ENCODE measurements around the gene PRR11. TPM values are rescaled to one million over a fixed set of nuclear protein-coding genes. Genes with fewer than 3 reads are reported as not detected.

Gene PRR11
- total and polyA plus RNA-seq, 2 of the 8 experiments (the other 6 are each of a cell fraction or from before 2014, with no cell fraction given) = 32.7 to 83.0 TPM

GRCh38 chr17:59110973-59111372 is 44.6 kb upstream of the PRR11 start:
- CTCF ChIA-PET (ENCODE audit: partially characterized antibody) = no interaction called here
- TF ChIP-seq USF2 (IDR thresholded peaks at IDR 0.05; ENCODE audit: low read length) (no peak), SIN3A (conservative IDR thresholded peaks at IDR 0.05 in 1 of 2, IDR thresholded peaks at IDR 0.05 in 1 of 2; ENCODE audit: low read depth in 1 of 2, low read length in 2 of 2) (no peak), NANOG (IDR thresholded peaks at IDR 0.05; ENCODE audit: insufficient read depth, low read depth, low read length, poor library complexity, severe bottlenecking) (no peak), SIX5 (IDR thresholded peaks at IDR 0.05; ENCODE audit: low read depth, low read length) (no peak), TAF1 (IDR thresholded peaks at IDR 0.05; ENCODE audit: low read depth, low read length) (no peak), GABPA (IDR thresholded peaks at IDR 0.05; ENCODE audit: borderline replicate concordance, insufficient read depth, low read length) (no peak), EGR1 (IDR thresholded peaks at IDR 0.05; ENCODE audit: borderline replicate concordance, low read depth, low read length) (no peak), BRCA1 (IDR thresholded peaks at IDR 0.05; ENCODE audit: low read depth, low read length) (no peak), JUND (IDR thresholded peaks at IDR 0.05; ENCODE audit: low read length) (no peak), CBX5 (IDR thresholded peaks at IDR 0.05; ENCODE audit: low read depth, low read length) (no peak), POLR2A (IDR thresholded peaks at IDR 0.05; ENCODE audit: control extremely low read depth in 1 of 2, low read depth in 2 of 2, low read length in 2 of 2) (no peak), SAP30 (IDR thresholded peaks at IDR 0.05; ENCODE audit: insufficient read depth, insufficient replicate concordance, low read length) (no peak), HDAC6 (IDR thresholded peaks at IDR 0.05; ENCODE audit: low read depth, low read length) (no peak), CEBPB (IDR thresholded peaks at IDR 0.05; ENCODE audit: low read depth, low read length) (no peak)

More at GRCh38 chr17:59110973-59111372, 44.6 kb upstream of the PRR11 start:
- H3K27me3 ChIP-seq (replicated peaks in 1 of 4; ENCODE audit: control insufficient read depth in 3 of 4, extremely low read depth in 1 of 4, insufficient read depth in 3 of 4, low read length in 3 of 4) = no peaks in the 10 kb centered on the region
- no peak overlapping the region for H3K9ac ChIP-seq (replicated peaks in 1 of 4; ENCODE audit: extremely low read depth in 1 of 4, low read depth in 3 of 4, low read length in 3 of 4)
- H4K8ac ChIP-seq (ENCODE audit: extremely low read depth, insufficient read depth, low read length) = no peak overlapping the region
- no peak overlapping the region for H3K4me3 ChIP-seq (ENCODE audit: extremely low read depth in 1 of 4, insufficient read depth in 2 of 4, low read depth in 3 of 4, low read length in 4 of 4)
- no peak overlapping the region for H2BK20ac ChIP-seq (ENCODE audit: low read length)
- H2AFZ ChIP-seq (ENCODE audit: low read length) = no peak overlapping the region
- H3K14ac ChIP-seq (ENCODE audit: insufficient read length) = no peak overlapping the region
- peaks cover 4% of the 10 kb centered on the region; the same call in 1 of the 2 replicates for H3K79me1 ChIP-seq (ENCODE audit: low read depth, low read length)
- H3K36me3 ChIP-seq (ENCODE audit: control insufficient read depth in 2 of 4, insufficient read depth in 4 of 4, low read length in 3 of 4) = peaks cover 0 to 29% (median 4%) of the 10 kb centered on the region in 4 experiments; a peak in 5 of 8 replicates
- H2BK12ac ChIP-seq (ENCODE audit: low read depth, low read length) = no peak overlapping the region
- DNase-seq (ENCODE audit: low read depth in 1 of 2, low spot score in 2 of 2) (no peak), FAIRE-seq (no peak)
- no peak overlapping the region for H2BK5ac ChIP-seq (ENCODE audit: low read depth, low read length)
- no peak overlapping the region for H2BK15ac ChIP-seq (ENCODE audit: low read length)
- no peak overlapping the region for H3K56ac ChIP-seq (replicated peaks; ENCODE audit: insufficient read length, low read depth, low read length)
- no peak overlapping the region for H3K4me2 ChIP-seq (ENCODE audit: insufficient read depth in 1 of 2, low read depth in 2 of 2, low read length in 2 of 2)
- no peak overlapping the region for H2BK120ac ChIP-seq (replicated peaks; ENCODE audit: low read depth, low read length)
- no peak overlapping the region for H3K23ac ChIP-seq (ENCODE audit: insufficient read length)
- POLR2A ChIA-PET (ENCODE audit: partially characterized antibody) = interaction anchor here (2.0 kb wide), 1 partner anchor 44 kb away, joined by 10 read pairs; the partner anchor contains the start of genes PRR11 and SKA2
- H3K9me3 ChIP-seq (ENCODE audit: insufficient read depth in 2 of 2, low read depth in 1 of 2, low read length in 1 of 2) = no peaks in the 10 kb centered on the region
- no peak overlapping the region for H3K27ac ChIP-seq (ENCODE audit: low read depth, low read length)
- H4K91ac ChIP-seq (replicated peaks; ENCODE audit: insufficient read length, low read length) = no peak overlapping the region
- 0 out of 2 replicates have a peak, but pooled peaks cover 4% of the 10 kb centered on the region for H3K23me2 ChIP-seq (ENCODE audit: low read depth, low read length)
- no peak overlapping the region for H3K18ac ChIP-seq (ENCODE audit: extremely low read depth, low read length)
- H3K79me2 ChIP-seq (ENCODE audit: control insufficient read depth in 1 of 2, insufficient read depth in 2 of 2, low read length in 2 of 2) = peaks cover 2 to 5% of the 10 kb centered on the region in 2 experiments; a peak in 2 of 4 replicates
- no peaks in the 10 kb centered on the region for H3K4me1 ChIP-seq (replicated peaks in 1 of 4; ENCODE audit: control insufficient read depth in 3 of 4, insufficient read depth in 4 of 4, low read length in 3 of 4)
- no peak overlapping the region for H3K4ac ChIP-seq (replicated peaks; ENCODE audit: insufficient read length, low read depth, low read length)
- H2AK5ac ChIP-seq (ENCODE audit: low read depth, low read length) = no peak overlapping the region
- H4K5ac ChIP-seq (ENCODE audit: insufficient read length, low read depth, low read length) = no peak overlapping the region
- H4K20me1 ChIP-seq (replicated peaks in 1 of 2; ENCODE audit: control insufficient read depth in 1 of 2, insufficient read depth in 2 of 2, low read length in 2 of 2) = peaks cover 0 to 2% of the 10 kb centered on the region in 2 experiments

Measured in H1 (cell line).